OCI-LY1 (cell line): ENCODE results near the gene DCLRE1A.

Experiments used
- H2AFZ ChIP-seq: fragments of 200-600 bp; sonication (generic), shearing (Covaris generic); 2 replicates; pipeline ENCODE4 v1.6.0; 2014; ENCODE audit warnings: antibody characterized with exemption, mild to moderate bottlenecking, low read length
- H3F3A ChIP-seq: fragments of 200-600 bp; sonication (generic), shearing (Covaris generic); 2 replicates; pipeline ENCODE4 v1.6.0; 2014; ENCODE audit warnings: mild to moderate bottlenecking, antibody characterized with exemption, low read length, moderate library complexity; ENCODE audit not compliant: insufficient read depth
- H3K27ac ChIP-seq: fragments of 200-600 bp; sonication (generic); 2 replicates; pipeline ENCODE4 v1.5.1; 2014; ENCODE audit warnings: low read length, mixed run types, mild to moderate bottlenecking, low read depth; ENCODE audit not compliant: poor library complexity, severe bottlenecking
- H3K27me3 ChIP-seq: fragments of 200-600 bp; sonication (generic); 2 replicates; pipeline ENCODE4 v1.6.0; 2014; ENCODE audit warnings: antibody characterized with exemption, mild to moderate bottlenecking, low read length, moderate library complexity; ENCODE audit not compliant: insufficient read depth
- H3K36me3 ChIP-seq: fragments of 200-600 bp; sonication (generic); 2 replicates; pipeline ENCODE4 v1.6.1; 2014; ENCODE audit warnings: mild to moderate bottlenecking, antibody characterized with exemption, low read length, moderate library complexity, mixed read lengths; ENCODE audit not compliant: insufficient read depth
- H3K4me1 ChIP-seq: fragments of 200-600 bp; sonication (generic); 2 replicates; pipeline ENCODE4 v1.5.1; 2014; ENCODE audit warnings: mild to moderate bottlenecking, low read length, moderate library complexity; ENCODE audit not compliant: insufficient read depth, severe bottlenecking
- H3K4me2 ChIP-seq: fragments of 200-600 bp; sonication (generic), shearing (Covaris generic); 2 replicates; pipeline ENCODE4 v1.6.1; 2014; ENCODE audit warnings: low read length
- H3K4me3 ChIP-seq: fragments of 200-600 bp; sonication (generic); 2 replicates; pipeline ENCODE4 v1.5.1; 2014; ENCODE audit warnings: low read length, low read depth, mild to moderate bottlenecking, mixed read lengths; ENCODE audit not compliant: poor library complexity, severe bottlenecking
- H3K79me2 ChIP-seq: fragments of 200-600 bp; shearing (Covaris generic); 2 replicates; pipeline ENCODE4 v1.6.1; 2016; ENCODE audit warnings: mixed run types, low read length, mixed read lengths; ENCODE audit not compliant: insufficient read depth
- H3K9ac ChIP-seq: fragments of 200-600 bp; sonication (generic), shearing (Covaris generic); 2 replicates; pipeline ENCODE4 v1.6.1; 2014; ENCODE audit warnings: mild to moderate bottlenecking, low read length, mixed read lengths
- H3K9me2 ChIP-seq: fragments of 200-600 bp; sonication (generic), shearing (Covaris generic); 2 replicates; pipeline ENCODE4 v1.6.1; 2014; ENCODE audit warnings: low read depth, mild to moderate bottlenecking, low read length, mixed read lengths
- H3K9me3 ChIP-seq: fragments of 200-600 bp; shearing (Covaris generic); 2 replicates; pipeline ENCODE4 v1.6.1; 2014; ENCODE audit warnings: low read length, mixed read lengths
- H4K20me1 ChIP-seq: fragments of 200-600 bp; sonication (generic), shearing (Covaris generic); 2 replicates; pipeline ENCODE4 v1.6.0; 2016; ENCODE audit warnings: mild to moderate bottlenecking, low read length; ENCODE audit not compliant: insufficient read depth
- CTCF ChIP-seq: fragments of 200-600 bp; sonication (generic), shearing (Covaris generic); IDR thresholded peaks from 2 replicates; pipeline ENCODE4 v1.5.1; 2017; ENCODE audit warnings: mild to moderate bottlenecking, antibody characterized with exemption, low read length, moderate library complexity, mixed read lengths
- EZH2 ChIP-seq: fragments of 200-600 bp; sonication (generic), shearing (Covaris generic); IDR thresholded peaks from 2 replicates; pipeline ENCODE4 v1.8.0; 2017; ENCODE audit warnings: borderline replicate concordance, mixed run types, mild to moderate bottlenecking, antibody characterized with exemption, low read length, moderate library complexity, mixed read lengths

Gene DCLRE1A

GRCh38 chr10:113788604-113789083, 65.2 kb downstream of the DCLRE1A start:
- Histone ChIP-seq H3K9ac (no peak overlapping the region), H3K4me3 (no peak overlapping the region), H3K9me2 (no peaks in the 10 kb centered on the region), H2AFZ (no peak overlapping the region), H3K27me3 (no peaks in the 10 kb centered on the region), H3K4me2 (no peak overlapping the region), H3K4me1 (no peaks in the 10 kb centered on the region), H3K27ac (no peak overlapping the region), H4K20me1 (no peaks in the 10 kb centered on the region), H3K36me3 (no peaks in the 10 kb centered on the region; the same call in 1 of the 2 replicates), H3K9me3 (no peaks in the 10 kb centered on the region), H3K79me2 (no peaks in the 10 kb centered on the region), H3F3A (no peaks in the 10 kb centered on the region)
- no peak for TF ChIP-seq CTCF
- no peak for TF ChIP-seq EZH2
